Heart left ventricle (tissue), 16 donors: ENCODE measurements around the gene NUCKS1. TPM values are rescaled to one million over a fixed set of nuclear protein-coding genes. Genes with fewer than 3 reads are reported as not detected.

Experiments
- ATAC-seq, 4 donors: fragments of 200-7000 bp; cut with Tn5 transposase; one replicate each; pipeline ENCODE4 v1.9.1; 2020 to 2022; ENCODE audit warnings: moderate library complexity in 4 of 4, mild to moderate bottlenecking in 3 of 4, moderate number of reproducible peaks in 1 of 4
- DNase-seq, 5 donors: peaks; one replicate each; pipeline ENCODE4 v3.0.0-alpha.2; 2020
- H3K27ac ChIP-seq, 12 donors: fragments of 200-600 bp; sonication (generic) in 4 of 12; one replicate each; pipeline versions ENCODE4 v1.5.0 to v1.8.0; 2016 to 2022; ENCODE audit warnings: mild to moderate bottlenecking in 2 of 12
- H3K27me3 ChIP-seq, 9 donors: fragments of 200-600 bp; sonication (generic) in 2 of 9; one replicate each; pipeline versions ENCODE4 v1.5.1 to v1.8.0; 2016 to 2022; ENCODE audit warnings: mild to moderate bottlenecking in 3 of 9
- H3K36me3 ChIP-seq, 9 donors: fragments of 200-600 bp; sonication (generic) in 2 of 9; one replicate each; pipeline versions ENCODE4 v1.5.0 to v1.8.0; 2018 to 2022; ENCODE audit warnings: mild to moderate bottlenecking in 2 of 9
- H3K4me1 ChIP-seq, 12 donors: fragments of 200-600 bp; sonication (generic) in 4 of 12; one replicate each; pipeline versions ENCODE4 v1.5.0 to v1.8.0; 2016 to 2022; ENCODE audit warnings: mild to moderate bottlenecking in 3 of 12
- H3K4me3 ChIP-seq, 12 donors: fragments of 200-600 bp; sonication (generic) in 4 of 12; one replicate each; pipeline versions ENCODE4 v1.5.0 to v1.8.0; 2017 to 2022; ENCODE audit warnings: mild to moderate bottlenecking in 9 of 12, moderate library complexity in 4 of 12
- H3K9me3 ChIP-seq, 12 donors: fragments of 200-600 bp; sonication (generic) in 4 of 12; one replicate each; pipeline versions ENCODE4 v1.5.0 to v1.8.0; 2016 to 2022; ENCODE audit warnings: mild to moderate bottlenecking in 1 of 12
- POLR2A ChIP-seq, 2 donors: fragments of 450-650 bp; IDR thresholded peaks; one replicate each; pipeline ENCODE4 v1.6.1; 2017; ENCODE audit warnings: antibody characterized with exemption in 2 of 2, mild to moderate bottlenecking in 2 of 2, moderate library complexity in 2 of 2
- WGBS, 4 donors: extraction: QIAGEN DNeasy Blood & Tissue Kit in 2 of 4; methylation state at CpG; one replicate each; pipeline versions ENCODE4 v1.1.5 to v1.1.7; 2013 to 2018; 5-methylcytosine and 5-hydroxymethylcytosine counted together
- intact Hi-C, 10 donors: fragments of 100-400 bp; cut with DNase I; formaldehyde crosslinking; loops; one replicate each; pipeline versions ENCODE4 v1.11.1 to v1.14.2; 2022
- polyA plus RNA-seq, 2 donors: library from polyadenylated mRNA; stranded (reverse); fragments of 200-250 nt; gene quantifications; one replicate each; pipeline ENCODE4 v1.2.3, GENCODE V29; 2013
- total RNA-seq, 9 donors: library from RNA; depleted of rRNA in 2 of 9; stranded (reverse); fragments of >200 nt in 2 of 9; fragmentation: NEBNext Ultra II Directional in 3 of 9; extraction: Animal tissue kit (Norgen Biotek cat#: 25700) in 3 of 9; gene quantifications; one replicate each; pipeline versions ENCODE4 v1.1.0 to v1.2.4, GENCODE V29; 2016 to 2023
- TF ChIP-seq, protein P1 (sequence below), 12 donors: fragments of 200-600 bp; sonication (generic) in 4 of 12; IDR thresholded peaks; one replicate each; pipeline versions ENCODE4 v1.5.0 to v1.8.0; 2018 to 2022; ENCODE audit warnings: antibody characterized with exemption in 12 of 12, mild to moderate bottlenecking in 5 of 12
- donor health status: ischemic (EF 13 %, LVEDD 7.1; RV severe dilation, severe dysfunction).
- donor health status: healthy with polysubstance abuse.
- donor health status: DM: no; HTN: yes; CAD: no.
- donor health status: DM: no; HTN: no; CAD: no.
- donor health status: ischemic (EF 25% LVEDD 6.9; RV normal size, moderate dysfunction).
- donor health status: ischemic (EF 25% LVEDD 5.7; RV mildly dilated, moderate dysfunction).
- donor health status: healthy.
- donor health status: DM: yes; HTN: yes; CAD: no.
- donor health status: ischemic (EF 35%, LVEDD 5.7; RV mildly dilated, moderate dysfunction).
- donor health status: nonischemic (EF 11% LVEDD 7.7; RV severe dilation, severe dysfunction).
- donor health status: DM: yes; HTN: yes; CAD: no.
- donor health status: PGD.
- donor health status: ischemic (EF 29% LVEDD 5.4; RV normal size, mild dysfunction).
- donor health status: nonischemic (EF 23%, LVEDD 6.1; RV moderate dilation, normal function).

Gene NUCKS1
- total and polyA plus RNA-seq, 11 donors = 73.4 to 240 (median 198) TPM

DNA sequence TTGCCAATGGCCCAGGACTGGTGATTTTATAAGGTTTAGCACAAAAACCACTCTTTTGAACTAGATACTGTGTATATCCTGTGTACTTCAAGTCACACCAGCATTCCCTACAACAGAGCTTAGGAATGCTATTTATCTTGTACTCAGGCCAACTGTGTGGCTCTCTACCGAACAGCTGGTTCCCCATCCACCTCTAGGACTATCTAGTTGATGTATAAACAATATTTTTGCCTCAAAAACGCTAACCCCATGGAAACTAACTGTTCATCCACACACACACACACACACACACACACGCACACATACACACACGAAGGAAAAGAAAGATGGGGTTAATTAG, 41.0 kb downstream of the NUCKS1 start:
- intact Hi-C loops = loop anchor here in 3 of 10 donors (2.0 to 5.0 kb wide), 3 partner anchors 48 to 118 kb away; no protein-coding TSS in a partner anchor
- Histone ChIP-seq H3K36me3 (peaks cover 0 to 46% (median 6%) of the 10 kb centered on the region in 9 donors), H3K27me3 (no peaks in the 10 kb centered on the region), H3K9me3 (no peaks in the 10 kb centered on the region), H3K4me3 (no peak overlapping the region), H3K27ac (peak overlapping the region in 3 of 12 donors; percentile 9 to 45 (median 24)), H3K4me1 (peaks cover 0 to 42% (median 10%) of the 10 kb centered on the region in 12 donors)
- TF ChIP-seq POLR2A (IDR thresholded peaks at IDR 0.05) = no peak
- TF ChIP-seq, protein P1, sequence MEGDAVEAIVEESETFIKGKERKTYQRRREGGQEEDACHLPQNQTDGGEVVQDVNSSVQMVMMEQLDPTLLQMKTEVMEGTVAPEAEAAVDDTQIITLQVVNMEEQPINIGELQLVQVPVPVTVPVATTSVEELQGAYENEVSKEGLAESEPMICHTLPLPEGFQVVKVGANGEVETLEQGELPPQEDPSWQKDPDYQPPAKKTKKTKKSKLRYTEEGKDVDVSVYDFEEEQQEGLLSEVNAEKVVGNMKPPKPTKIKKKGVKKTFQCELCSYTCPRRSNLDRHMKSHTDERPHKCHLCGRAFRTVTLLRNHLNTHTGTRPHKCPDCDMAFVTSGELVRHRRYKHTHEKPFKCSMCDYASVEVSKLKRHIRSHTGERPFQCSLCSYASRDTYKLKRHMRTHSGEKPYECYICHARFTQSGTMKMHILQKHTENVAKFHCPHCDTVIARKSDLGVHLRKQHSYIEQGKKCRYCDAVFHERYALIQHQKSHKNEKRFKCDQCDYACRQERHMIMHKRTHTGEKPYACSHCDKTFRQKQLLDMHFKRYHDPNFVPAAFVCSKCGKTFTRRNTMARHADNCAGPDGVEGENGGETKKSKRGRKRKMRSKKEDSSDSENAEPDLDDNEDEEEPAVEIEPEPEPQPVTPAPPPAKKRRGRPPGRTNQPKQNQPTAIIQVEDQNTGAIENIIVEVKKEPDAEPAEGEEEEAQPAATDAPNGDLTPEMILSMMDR (IDR thresholded peaks at IDR 0.05) = no peak
- WGBS, 4 donors = 35 to 49% (median 46%) methylated on average over 4 of the region's 4 CpGs
- no peak for DNase-seq
- ATAC-seq = peak; percentile 48 to 65 (median 56)

DNA sequence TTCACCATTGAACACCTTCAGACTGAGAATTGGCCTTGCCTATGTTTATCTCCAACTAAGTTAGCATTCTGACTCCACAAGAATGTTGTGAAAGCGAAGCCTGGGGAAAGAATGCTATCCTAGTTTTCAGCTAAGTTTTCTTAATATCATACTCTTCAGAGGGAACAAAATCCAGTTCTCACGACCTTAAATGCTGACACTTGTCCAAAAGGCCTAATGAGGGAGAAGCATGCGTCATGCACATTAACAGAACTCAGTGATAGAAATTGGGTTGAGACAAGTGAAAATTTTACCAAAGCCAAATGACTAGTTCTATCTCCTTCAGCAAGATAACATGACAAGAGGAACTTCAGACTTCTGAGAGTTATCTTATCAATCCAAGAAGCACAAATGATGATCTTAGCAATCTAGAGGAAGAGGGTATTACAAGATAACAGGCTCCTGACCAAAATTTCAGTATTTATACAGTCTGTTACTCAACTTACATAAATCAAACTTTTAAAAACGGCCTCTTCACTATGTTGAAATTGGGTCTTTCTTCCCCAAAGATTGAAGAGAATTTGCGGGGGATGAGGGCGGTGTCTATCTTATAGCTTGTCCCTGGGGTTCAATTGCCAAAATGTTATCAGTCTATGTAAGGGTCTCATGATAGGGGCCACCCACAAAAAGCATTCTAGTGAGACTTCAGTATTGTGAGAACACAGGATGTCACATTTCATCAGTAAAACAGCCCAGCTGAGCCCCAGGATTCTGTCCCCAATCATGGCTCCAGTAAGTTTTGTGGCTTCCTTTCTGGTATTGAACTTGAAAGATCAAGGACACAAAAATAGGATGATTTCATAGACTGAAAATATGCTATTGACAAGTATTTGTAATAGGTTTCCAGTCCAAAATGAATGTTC, 43.1 kb downstream of the NUCKS1 start:
- DNase-seq (no peak), ATAC-seq (peak in 2 of 4 donors; percentile 29 to 45)
- 67 to 80% (median 76%) methylated on average over 6 of the region's 6 CpGs for WGBS, 4 donors
- no peak for TF ChIP-seq POLR2A (IDR thresholded peaks at IDR 0.05)
- TF ChIP-seq, protein P1 (IDR thresholded peaks at IDR 0.05) = no peak
- Histone ChIP-seq H3K27me3 (no peaks in the 10 kb centered on the region), H3K9me3 (no peaks in the 10 kb centered on the region), H3K27ac (peak overlapping the region in 8 of 12 donors; percentile 4 to 61 (median 36)), H3K4me1 (peaks cover 0 to 43% (median 10%) of the 10 kb centered on the region in 12 donors), H3K36me3 (peaks cover 0 to 33% (median 7%) of the 10 kb centered on the region in 9 donors), H3K4me3 (no peak overlapping the region)
- intact Hi-C loops = loop anchor here in 2 of 10 donors (2.0 to 5.0 kb wide), 2 partner anchors 28 to 115 kb away; no protein-coding TSS in a partner anchor

- no peak for ATAC-seq
- intact Hi-C loops = loop anchor here in 1 of 10 donors (5.0 kb wide), 1 partner anchor 113 kb away; no protein-coding TSS in a partner anchor
- peaks cover 0 to 18% (median 9%) of the 10 kb centered on the region in 9 donors for H3K36me3 ChIP-seq
- TF ChIP-seq, protein P1 (IDR thresholded peaks at IDR 0.05) = no peak
- no peak for TF ChIP-seq POLR2A (IDR thresholded peaks at IDR 0.05)
- DNase-seq = no peak
- H3K4me1 ChIP-seq = peaks cover 0 to 48% (median 15%) of the 10 kb centered on the region in 12 donors
- 74 to 89% (median 84%) methylated on average over 2 of the region's 2 CpGs for WGBS, 4 donors
- peak overlapping the region in 1 of 12 donors; percentile 42 for H3K27ac ChIP-seq
- H3K4me3 ChIP-seq = no peak overlapping the region
- no peaks in the 10 kb centered on the region for H3K9me3 ChIP-seq
- H3K27me3 ChIP-seq = no peaks in the 10 kb centered on the region
Observed at GRCh38 chr1:205704903-205705302, 45.1 kb downstream of the NUCKS1 start.

- ATAC-seq (no peak), DNase-seq (no peak)
- 96 to 100% (median 99%) methylated on average over 1 of the region's 1 CpG for WGBS, 4 donors
- intact Hi-C loops = no loop called here
- no peak overlapping the region for H3K4me3 ChIP-seq
- peaks cover 0 to 8% (median 0%) of the 10 kb centered on the region in 9 donors for H3K36me3 ChIP-seq
- no peak overlapping the region for H3K27ac ChIP-seq
- no peaks in the 10 kb centered on the region for H3K9me3 ChIP-seq
- H3K4me1 ChIP-seq = peaks cover 0 to 43% (median 9%) of the 10 kb centered on the region in 12 donors
- no peak for TF ChIP-seq POLR2A (IDR thresholded peaks at IDR 0.05)
- TF ChIP-seq, protein P1 (IDR thresholded peaks at IDR 0.05) = no peak
- no peaks in the 10 kb centered on the region for H3K27me3 ChIP-seq
Observed at GRCh38 chr1:205703072-205703471, 46.9 kb downstream of the NUCKS1 start.
